HG02943 (cell line): Measurements from ENCODE around the gene KLB.
"Not testable (repeated sequence)": the region's sequence is repeated elsewhere in the genome, so short reads cannot be mapped to it uniquely, and the experiment has no call there.

Experiments
- ATAC-seq: cut with Tn5 transposase; IDR thresholded peaks from one replicate; pipeline ENCODE4 v1.9.1; 2021; ENCODE audit warnings: mild to moderate bottlenecking, low read depth, moderate library complexity; ENCODE audit not compliant: unreplicated experiment

KLB gene

GRCh38 chr4:39425297-39425696, 18.6 kb downstream of the KLB start:
- not testable (repeated sequence) for ATAC-seq

- ATAC-seq: no peak
Observed at GRCh38 chr4:39426728-39427127, 20.0 kb downstream of the KLB start.

- ATAC-seq: no peak
Observed at GRCh38 chr4:39427520-39428114, 20.9 kb downstream of the KLB start.

- no peak for ATAC-seq
Observed at GRCh38 chr4:39429476-39430334, 23.0 kb downstream of the KLB start.

GRCh38 chr4:39433878-39434492, 27.3 kb downstream of the KLB start:
- ATAC-seq: no peak

GRCh38 chr4:39435659-39436563, 29.2 kb downstream of the KLB start:
- no peak for ATAC-seq

- ATAC-seq: no peak
Observed at GRCh38 chr4:39441593-39441992, 34.9 kb downstream of the KLB start.

- no peak for ATAC-seq
Observed at GRCh38 chr4:39442998-39443397, 36.3 kb downstream of the KLB start.

- ATAC-seq: no peak
Observed at GRCh38 chr4:39446483-39446841, 39.7 kb downstream of the KLB start.

GRCh38 chr4:39446842-39447573, 40.3 kb downstream of the KLB start:
- ATAC-seq: peak; percentile 72

GRCh38 chr4:39450618-39451017, 43.9 kb downstream of the KLB start:
- ATAC-seq: no peak

GRCh38 chr4:39451423-39452023, 44.8 kb downstream of the KLB start:
- no peak for ATAC-seq

- no peak for ATAC-seq
Observed at GRCh38 chr4:39452153-39452859, 45.6 kb downstream of the KLB start.

GRCh38 chr4:39452860-39453587, 46.3 kb downstream of the KLB start:
- no peak for ATAC-seq

GRCh38 chr4:39453738-39454137, 47.0 kb downstream of the KLB start:
- no peak for ATAC-seq

- no peak for ATAC-seq
Observed at GRCh38 chr4:39455486-39455885, 48.8 kb downstream of the KLB start.

GRCh38 chr4:39456946-39457763, 50.4 kb downstream of the KLB start:
- no peak for ATAC-seq

GRCh38 chr4:39458161-39458504, 51.4 kb downstream of the KLB start:
- ATAC-seq: not testable (repeated sequence)
